Measurements from ENCODE around the gene MLPH. TPM values are rescaled to one million over a fixed set of nuclear protein-coding genes. Genes with fewer than 3 reads are reported as not detected.

The MLPH gene
- total and polyA plus RNA-seq, 7 donors, result 0.91 to 7.8 (median 2.4) TPM

DNA sequence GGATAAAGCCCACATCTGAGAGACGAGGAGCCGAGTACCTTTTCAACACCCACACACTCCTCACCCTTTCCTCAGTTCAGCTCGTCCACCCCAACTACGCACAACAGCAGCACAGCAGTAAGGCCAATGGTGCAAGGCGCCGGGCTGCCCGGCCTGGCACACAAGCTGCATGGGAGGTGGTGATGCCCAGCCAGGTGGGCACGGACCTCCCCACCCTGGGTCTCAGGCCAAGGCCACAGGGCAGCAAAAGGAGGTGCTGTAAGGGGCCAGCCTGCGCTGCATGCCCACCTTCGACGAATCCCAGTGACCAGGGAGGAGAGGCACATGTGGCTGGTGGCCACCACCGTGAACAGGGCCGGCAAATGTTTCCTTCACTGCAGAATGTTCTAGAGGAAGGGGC, 36.5 kb upstream of the MLPH start:
- intact Hi-C loops (cut with DNase I), result no loop called here
- Histone ChIP-seq H3K9me3 (no peaks in the 10 kb centered on the region), H3K4me3 (no peak overlapping the region), H3K27me3 (ENCODE audit: insufficient read depth in 3 of 3, low read length in 2 of 3) (no peaks in the 10 kb centered on the region), H3K27ac (no peak overlapping the region), H3K4me1 (peaks cover 22% of the 10 kb centered on the region), H3K36me3 (ENCODE audit: insufficient read depth in 1 of 2, low read depth in 1 of 2) (no peaks in the 10 kb centered on the region)
- whole genome bisulfite sequencing, 3 donors, result 88 to 94% (median 93%) methylated on average over 13 of the region's 13 CpGs
- TF ChIP-seq, protein P1, sequence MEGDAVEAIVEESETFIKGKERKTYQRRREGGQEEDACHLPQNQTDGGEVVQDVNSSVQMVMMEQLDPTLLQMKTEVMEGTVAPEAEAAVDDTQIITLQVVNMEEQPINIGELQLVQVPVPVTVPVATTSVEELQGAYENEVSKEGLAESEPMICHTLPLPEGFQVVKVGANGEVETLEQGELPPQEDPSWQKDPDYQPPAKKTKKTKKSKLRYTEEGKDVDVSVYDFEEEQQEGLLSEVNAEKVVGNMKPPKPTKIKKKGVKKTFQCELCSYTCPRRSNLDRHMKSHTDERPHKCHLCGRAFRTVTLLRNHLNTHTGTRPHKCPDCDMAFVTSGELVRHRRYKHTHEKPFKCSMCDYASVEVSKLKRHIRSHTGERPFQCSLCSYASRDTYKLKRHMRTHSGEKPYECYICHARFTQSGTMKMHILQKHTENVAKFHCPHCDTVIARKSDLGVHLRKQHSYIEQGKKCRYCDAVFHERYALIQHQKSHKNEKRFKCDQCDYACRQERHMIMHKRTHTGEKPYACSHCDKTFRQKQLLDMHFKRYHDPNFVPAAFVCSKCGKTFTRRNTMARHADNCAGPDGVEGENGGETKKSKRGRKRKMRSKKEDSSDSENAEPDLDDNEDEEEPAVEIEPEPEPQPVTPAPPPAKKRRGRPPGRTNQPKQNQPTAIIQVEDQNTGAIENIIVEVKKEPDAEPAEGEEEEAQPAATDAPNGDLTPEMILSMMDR (IDR thresholded peaks at IDR 0.05), result no peak
- DNase-seq, result no peak
- no peak for ATAC-seq

DNA sequence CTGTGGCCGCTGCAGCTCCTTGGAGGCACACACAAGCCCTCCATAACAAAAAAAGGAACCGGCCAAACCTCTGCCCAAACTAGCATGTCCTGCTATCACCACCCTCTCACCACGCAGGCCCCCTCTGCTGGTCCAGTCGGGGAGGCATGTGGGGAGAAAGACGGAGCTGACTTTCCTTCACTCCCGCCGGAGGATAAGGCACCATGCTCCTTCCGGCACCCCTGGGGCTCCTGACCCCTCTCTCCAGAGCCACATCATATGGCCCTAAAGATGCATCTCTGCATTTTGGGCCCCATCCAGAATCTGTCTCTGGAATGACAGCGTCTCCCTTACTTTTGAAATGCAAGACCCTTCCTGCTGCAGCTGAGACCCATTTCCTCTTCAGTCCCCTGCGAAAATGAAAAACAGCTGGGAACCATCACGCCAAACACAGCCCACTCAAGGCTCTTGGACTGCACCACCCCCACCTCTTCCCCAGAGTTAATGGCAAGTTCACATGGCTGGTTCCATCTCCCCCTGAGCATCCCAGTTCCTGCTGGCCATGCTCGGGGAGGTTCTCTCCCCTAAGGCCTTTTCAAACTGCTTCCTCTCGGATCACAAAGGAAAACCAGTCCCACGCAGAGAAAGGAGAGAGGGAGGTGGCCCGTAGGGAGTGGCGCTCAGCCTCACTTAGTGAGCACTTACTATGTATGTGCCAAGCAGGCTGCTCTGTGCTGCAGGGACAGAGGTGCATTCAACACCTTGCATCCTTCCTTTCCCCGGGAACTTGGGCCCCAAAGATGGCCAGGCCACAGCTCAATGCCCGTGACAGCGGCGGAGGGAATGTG, 35.2 kb upstream of the MLPH start:
- Histone ChIP-seq H3K27ac (no peak overlapping the region), H3K36me3 (ENCODE audit: insufficient read depth in 1 of 2, low read depth in 1 of 2) (no peaks in the 10 kb centered on the region), H3K9me3 (no peaks in the 10 kb centered on the region), H3K4me1 (peaks cover 34% of the 10 kb centered on the region), H3K4me3 (no peak overlapping the region), H3K27me3 (ENCODE audit: insufficient read depth in 3 of 3, low read length in 2 of 3) (no peaks in the 10 kb centered on the region)
- intact Hi-C loops (cut with DNase I), result no loop called here
- 68 to 78% (median 74%) methylated on average over 20 of the region's 20 CpGs for WGBS, 3 donors
- TF ChIP-seq, protein P1 (IDR thresholded peaks at IDR 0.05), result no peak
- DNase-seq (no peak), ATAC-seq (no peak)

DNA sequence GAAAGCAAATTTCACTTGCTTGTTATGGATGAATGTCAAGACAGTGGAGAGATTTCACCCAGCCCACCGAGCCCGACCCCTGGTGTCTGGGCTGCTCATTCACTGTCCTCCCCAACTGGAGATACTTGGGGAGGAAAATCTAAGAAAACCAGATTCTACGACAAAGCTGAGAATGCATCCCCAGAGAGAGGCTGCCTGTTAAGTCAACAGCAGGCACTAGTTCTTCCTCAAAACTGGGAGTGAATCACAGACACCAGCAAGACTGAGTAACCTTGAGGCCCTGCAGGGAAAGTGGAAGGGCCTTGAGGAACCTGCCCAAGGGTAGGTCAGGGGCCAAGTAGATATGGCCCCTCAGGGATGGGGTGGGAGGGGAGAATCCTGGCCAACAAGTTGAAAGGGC, 34.2 kb upstream of the MLPH start:
- WGBS, 3 donors, result 88 to 93% (median 89%) methylated on average over 3 of the region's 3 CpGs
- Histone ChIP-seq H3K36me3 (ENCODE audit: insufficient read depth in 1 of 2, low read depth in 1 of 2) (no peaks in the 10 kb centered on the region), H3K27ac (no peak overlapping the region), H3K4me3 (no peak overlapping the region), H3K27me3 (ENCODE audit: insufficient read depth in 3 of 3, low read length in 2 of 3) (no peaks in the 10 kb centered on the region), H3K4me1 (peaks cover 34% of the 10 kb centered on the region), H3K9me3 (no peaks in the 10 kb centered on the region)
- intact Hi-C loops (cut with DNase I), result no loop called here
- TF ChIP-seq, protein P1 (IDR thresholded peaks at IDR 0.05), result no peak
- DNase-seq (no peak), ATAC-seq (no peak)

DNA sequence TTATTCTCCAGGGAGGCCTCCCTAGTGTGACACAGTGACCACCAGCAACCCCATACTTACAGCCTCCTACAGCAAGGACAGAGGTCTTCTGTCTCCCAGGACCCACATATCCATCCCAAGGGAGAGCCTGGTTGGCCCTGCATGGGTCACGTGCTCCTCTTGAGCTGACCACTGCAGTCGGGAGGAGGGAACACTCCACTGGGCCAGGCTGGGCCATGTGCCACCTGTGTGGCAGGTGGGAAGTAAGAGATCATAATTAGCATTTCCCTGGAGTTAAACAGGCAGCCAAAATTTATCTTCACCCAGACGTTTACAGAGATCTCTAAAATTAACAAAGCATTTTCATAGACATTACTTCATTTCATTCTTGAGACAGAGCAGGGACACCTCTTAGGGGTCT, 33.4 kb upstream of the MLPH start:
- Histone ChIP-seq H3K27me3 (ENCODE audit: insufficient read depth in 3 of 3, low read length in 2 of 3) (no peaks in the 10 kb centered on the region), H3K27ac (no peak overlapping the region), H3K4me1 (peaks cover 27% of the 10 kb centered on the region), H3K9me3 (no peaks in the 10 kb centered on the region), H3K36me3 (ENCODE audit: insufficient read depth in 1 of 2, low read depth in 1 of 2) (no peaks in the 10 kb centered on the region), H3K4me3 (no peak overlapping the region)
- ATAC-seq, result no peak
- 45 to 65% (median 50%) methylated on average over 3 of the region's 3 CpGs for WGBS, 3 donors
- no peak for DNase-seq
- TF ChIP-seq, protein P1 (IDR thresholded peaks at IDR 0.05), result no peak
- intact Hi-C loops (cut with DNase I), result no loop called here

DNA sequence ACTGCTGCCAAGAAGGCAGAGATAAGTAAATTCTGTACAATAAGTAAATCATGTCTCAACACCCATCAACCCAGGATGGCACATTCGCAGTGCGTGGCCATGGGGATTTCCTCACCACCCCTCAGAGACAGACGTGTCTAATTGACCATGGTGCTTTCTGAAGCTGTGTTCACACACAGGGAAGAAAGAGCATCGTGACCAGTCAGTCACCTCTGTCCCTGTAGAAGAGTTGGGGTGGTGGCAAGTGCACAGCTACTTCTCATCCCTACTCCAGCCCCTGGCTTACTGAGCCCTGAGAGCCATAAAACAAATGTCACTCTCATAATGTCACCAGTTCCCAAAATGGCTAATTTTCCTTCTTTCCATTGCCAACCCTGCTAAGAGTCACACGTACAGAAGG, 31.3 kb upstream of the MLPH start:
- peak; percentile 23 to 67 (median 42) for ATAC-seq
- peaks cover 14% of the 10 kb centered on the region for H3K4me1 ChIP-seq

More for the DNA sequence above, 31.3 kb upstream of the MLPH start:
- H3K36me3 ChIP-seq (ENCODE audit: insufficient read depth in 1 of 2, low read depth in 1 of 2), result no peaks in the 10 kb centered on the region
- no peak for DNase-seq
- peak overlapping the region; percentile 74 for H3K27ac ChIP-seq
- TF ChIP-seq, protein P1 (IDR thresholded peaks at IDR 0.05), result no peak
- H3K4me3 ChIP-seq, result no peak overlapping the region
- 53 to 60% (median 56%) methylated on average over 5 of the region's 5 CpGs for WGBS, 3 donors
- intact Hi-C loops (cut with DNase I), result no loop called here
- H3K27me3 ChIP-seq (ENCODE audit: insufficient read depth in 3 of 3, low read length in 2 of 3), result no peaks in the 10 kb centered on the region
- no peaks in the 10 kb centered on the region for H3K9me3 ChIP-seq

Measured in psoas muscle (tissue), 8 donors.